ENCODE data around the gene ECHDC1. TPM values are rescaled to one million over a fixed set of nuclear protein-coding genes. Genes with fewer than 3 reads are reported as not detected.
"Not testable (repeated sequence)": the region's sequence is repeated elsewhere in the genome, so short reads cannot be mapped to it uniquely, and the experiment has no call there.

Gene ECHDC1, protein sequence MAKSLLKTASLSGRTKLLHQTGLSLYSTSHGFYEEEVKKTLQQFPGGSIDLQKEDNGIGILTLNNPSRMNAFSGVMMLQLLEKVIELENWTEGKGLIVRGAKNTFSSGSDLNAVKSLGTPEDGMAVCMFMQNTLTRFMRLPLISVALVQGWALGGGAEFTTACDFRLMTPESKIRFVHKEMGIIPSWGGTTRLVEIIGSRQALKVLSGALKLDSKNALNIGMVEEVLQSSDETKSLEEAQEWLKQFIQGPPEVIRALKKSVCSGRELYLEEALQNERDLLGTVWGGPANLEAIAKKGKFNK
- total RNA-seq, result 56.2 TPM

DNA sequence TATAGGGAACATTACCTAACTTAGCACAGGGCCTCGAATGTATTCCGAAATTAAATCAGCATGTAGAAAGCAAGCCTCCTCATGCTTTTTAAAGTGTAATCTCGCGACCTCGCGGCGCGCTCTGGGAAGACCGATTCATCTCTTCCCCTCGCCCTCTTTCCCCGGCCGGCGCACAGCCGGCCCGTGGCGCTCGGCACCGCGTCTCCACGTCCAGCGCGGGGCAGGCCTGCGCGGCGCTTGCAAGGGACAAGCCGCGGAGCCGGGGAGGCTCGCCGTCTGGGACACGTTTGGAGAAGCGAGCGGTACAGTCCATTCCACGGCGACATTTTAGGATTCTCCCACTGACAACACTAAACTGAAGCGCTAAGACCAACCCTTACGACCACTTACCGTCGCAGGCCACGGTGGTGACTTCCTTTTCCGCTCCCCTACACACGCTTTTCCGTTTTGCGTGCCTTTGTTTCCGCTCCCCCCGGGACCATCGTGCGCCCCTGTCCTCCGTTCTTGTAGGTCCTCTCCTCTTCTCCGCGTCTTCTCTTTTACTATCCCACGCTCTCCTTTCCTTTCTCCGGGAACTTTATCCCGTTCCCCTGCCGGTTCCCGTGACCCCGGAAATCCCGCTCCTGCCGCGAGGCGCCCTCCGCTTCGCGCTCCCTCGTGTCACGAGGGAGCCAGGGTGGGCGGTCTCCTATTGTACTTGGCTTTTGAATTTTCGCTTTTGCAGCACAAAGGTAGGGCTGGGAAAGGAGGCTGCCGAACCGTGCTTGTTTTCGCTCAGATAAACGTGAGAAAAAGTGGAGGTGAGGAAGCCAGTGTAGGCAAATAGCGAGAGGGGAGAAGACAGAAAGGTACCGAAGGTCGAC lies at the start of gene ECHDC1:
TSS of gene ECHDC1 (minus strand) at position 664 of the 863 bp plus-strand sequence. CDS start 12,581 bp downstream, outside the sequence.
- peak; percentile 81 for DNase-seq

DNA sequence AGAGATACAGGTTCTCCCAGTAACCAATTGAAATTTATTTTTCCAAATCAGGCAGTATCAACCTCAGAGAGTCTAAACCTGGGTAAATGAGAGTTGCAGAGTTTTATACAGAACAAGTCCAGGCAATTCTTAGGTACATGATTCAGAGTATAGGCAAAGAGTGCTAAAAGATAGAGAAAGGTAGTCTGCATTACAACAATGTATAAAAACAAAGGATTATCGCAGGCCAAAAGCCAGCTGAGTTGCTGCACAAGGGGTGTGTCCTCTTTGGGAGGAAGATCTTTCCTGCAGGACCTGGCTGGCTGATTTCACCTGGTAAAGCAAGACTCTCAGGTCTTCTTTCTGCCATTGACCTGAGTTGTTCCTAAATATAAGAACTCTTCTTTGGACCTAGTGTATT lies 48.9 kb upstream of the ECHDC1 start:
- no peak for DNase-seq

DNA sequence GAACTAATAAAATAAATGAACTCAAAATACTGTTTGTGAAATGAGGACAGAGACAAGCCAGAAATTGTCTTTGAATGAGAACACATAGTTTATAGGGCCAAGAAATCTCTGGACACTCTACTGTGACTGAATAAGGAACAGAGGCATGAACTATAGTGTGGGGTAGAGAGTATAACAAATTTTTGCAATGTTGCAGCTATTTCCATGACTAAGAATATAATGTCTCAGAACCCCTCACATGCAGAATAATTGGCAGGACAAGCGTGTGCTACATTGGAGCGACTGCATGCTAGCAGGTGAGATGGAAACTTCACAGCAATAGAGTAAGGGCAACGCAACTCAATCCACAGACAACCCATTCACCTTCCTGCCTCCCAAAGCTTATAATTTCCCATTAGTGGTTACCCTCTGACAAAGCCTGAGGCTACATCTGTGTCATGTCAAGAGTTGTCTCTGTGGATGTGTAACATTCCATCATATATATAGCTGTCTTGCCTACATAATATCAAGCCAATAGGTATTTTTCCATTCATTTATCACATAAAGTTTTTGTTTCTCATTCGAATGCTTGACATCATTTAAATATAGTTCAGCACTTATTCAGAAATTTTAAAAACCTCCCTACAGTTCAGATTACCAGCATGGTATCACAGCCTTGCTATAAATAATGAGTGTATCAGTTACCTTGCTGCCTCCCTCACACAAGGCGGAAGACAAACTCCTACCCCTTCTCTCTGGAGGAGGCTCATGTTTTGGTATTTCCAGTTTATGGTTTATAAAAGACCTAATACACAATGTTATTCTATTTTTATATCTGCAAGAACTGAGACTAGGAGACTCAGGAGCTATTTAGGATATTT lies 47.9 kb upstream of the ECHDC1 start:
- peak; percentile 57 for DNase-seq

DNA sequence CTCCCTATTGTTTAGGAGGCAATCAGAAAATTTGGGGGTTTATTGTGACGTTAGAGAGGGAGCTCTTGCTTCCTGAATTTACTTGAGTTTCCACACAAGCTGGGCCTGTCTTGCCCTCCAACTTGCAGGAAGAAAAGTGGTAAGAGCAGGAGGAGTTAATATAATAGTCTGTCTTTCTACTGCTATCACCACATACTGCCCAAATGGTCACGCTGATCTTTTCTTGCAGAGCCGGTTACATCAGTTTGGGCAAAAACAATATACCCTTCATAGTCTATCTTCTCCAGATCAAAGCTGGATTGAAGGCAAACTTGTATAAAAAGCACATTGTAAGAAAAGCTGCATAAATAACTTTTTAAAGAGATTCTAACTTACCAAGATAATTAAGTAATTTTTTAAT lies 46.3 kb upstream of the ECHDC1 start:
- DNase-seq, result no peak

DNA sequence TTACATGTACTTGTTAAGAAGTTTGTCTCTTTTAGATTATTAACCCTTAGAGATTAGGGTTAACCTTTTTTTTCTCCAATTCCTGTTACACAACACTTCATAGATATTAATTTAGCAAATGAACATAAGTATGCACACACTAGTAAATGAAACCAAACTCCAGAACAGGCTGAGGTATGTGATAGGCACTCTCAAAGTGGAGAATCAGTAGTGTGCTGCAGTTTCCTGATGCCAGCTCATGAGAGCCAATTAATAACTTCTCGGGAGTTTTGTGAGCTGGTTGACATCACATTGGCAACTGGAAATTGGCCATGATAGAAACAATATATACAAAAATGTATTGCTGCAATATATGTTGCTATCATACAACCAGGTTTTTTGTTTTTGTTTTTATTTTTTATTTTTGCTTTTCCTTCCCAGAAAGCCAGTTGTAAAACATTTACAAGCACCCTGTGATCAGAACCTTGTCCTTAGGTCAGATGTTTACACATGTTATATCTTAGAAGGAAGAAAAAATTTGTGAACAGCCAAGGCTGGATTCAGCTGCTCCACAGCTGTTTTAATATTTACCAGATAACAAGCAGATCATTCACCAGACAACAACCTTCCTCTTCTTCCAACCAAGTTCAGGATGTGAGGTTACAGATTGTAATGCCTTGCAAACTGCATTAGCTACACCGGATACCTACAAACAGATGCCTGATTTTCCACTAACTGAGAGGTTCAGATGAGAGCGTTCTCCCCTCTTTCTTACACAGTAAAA lies 42.4 kb upstream of the ECHDC1 start:
- DNase-seq, result peak; percentile 73

DNA sequence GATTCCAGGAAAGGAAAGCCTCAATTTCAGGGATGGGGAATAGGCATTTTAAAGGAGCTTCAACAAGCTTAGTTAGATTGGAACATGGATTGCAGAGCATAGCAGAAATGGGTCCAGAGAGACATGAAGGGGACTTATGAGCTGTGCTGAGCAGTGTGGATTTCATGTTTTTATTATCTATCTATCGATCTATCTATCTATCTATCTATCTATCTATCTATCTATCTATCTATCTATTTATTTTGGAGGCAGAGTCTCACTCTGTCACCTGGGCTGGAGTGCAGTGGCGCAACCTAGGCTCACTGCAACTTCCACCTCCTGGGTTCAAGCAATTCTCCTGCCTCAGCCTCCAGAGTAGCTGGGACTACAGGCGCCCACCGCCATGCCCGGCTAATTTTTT lies 41.4 kb upstream of the ECHDC1 start:
- DNase-seq, result not testable (repeated sequence)

DNA sequence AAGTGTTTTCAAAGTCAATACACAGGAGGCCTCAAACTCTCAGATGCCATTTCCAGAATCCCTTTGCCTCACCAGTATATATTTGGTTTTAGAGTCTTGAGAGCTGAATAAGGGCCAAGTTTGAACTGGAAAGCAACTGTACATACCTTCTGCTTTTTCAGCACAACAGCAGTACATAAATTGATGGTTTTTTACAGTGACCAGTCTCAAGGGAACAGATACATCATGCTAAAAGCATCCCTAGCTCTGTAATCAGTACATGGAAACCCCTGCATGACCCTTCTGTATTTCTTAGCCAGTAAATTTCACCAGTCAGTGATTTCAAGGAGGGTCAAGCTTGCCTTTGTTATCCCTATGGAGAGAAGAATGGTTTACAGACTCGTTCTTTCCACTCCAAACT lies 40.6 kb upstream of the ECHDC1 start:
- peak; percentile 45 for DNase-seq

DNA sequence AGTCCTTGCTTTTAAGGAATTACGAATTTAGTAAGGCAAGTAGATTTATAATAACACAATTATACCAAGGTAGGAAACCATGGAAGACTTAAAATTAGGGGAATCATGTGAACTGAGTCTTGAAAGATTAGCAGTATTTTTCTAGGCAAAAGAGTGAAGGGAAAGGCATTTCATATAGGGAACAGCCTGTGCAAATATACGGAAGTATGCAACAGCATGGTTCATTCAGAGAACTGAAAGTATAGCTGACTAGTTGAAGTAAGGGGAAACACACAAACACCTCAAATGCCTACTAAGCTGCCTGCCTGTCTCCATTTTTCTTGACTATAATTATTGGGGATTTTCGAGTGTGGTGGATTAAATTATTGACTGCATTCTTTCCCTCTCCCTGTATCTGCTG lies 39.0 kb upstream of the ECHDC1 start:
- no peak for DNase-seq

DNA sequence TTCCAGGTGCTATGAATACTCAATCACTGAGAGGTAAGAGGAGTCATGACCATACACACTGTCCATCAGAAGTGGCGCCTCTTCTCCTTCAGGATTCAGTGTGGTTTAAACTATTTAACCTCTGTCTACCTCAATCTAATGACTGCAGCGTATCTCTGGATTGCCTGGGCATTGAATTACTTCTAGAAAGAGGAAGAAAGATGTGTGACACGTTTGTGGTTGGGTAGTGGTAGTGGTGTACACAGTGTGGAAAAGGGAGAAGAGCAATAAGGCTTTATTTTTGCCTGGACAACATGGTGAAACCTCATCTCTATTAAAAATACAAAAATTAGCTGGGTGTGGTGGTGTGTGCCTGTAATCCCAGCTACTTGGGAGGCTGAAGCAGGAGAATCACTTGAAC lies 38.0 kb upstream of the ECHDC1 start:
- no peak for DNase-seq

DNA sequence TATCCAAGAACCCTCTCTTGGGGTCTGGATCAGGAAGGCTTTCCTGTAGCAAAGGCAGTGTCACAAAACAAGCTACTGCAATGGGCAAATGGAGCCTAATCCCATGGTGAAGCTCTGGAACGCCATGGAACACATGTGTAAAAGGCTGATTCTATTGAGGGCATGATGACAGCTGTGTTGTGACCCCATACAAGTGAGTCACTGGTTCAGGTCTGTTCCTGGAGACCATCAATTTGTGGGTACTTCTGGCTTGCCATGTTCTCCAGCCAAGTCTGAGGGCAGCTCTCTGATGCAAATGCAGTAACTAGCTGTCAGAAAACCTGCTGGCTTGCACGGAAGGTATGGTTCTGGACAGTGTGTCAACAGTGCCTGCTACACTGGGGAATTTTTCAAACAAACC lies 33.3 kb upstream of the ECHDC1 start:
- no peak for DNase-seq

DNA sequence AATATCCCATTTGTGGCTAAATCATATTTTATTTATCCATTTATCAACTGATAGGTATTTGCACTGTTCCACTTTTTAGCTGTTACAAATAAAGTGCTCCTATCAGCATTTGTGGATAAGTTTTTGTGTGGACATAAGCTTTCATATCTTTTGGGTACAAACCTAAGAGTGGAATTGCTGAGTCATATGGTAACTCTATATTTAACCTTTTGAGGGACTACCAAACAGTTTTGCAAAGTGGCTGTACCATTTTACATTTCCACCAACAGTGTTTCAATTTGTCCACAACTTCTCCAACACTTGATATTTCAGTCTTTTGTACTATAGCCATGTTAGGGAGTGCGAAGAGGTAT lies 23.6 kb upstream of the ECHDC1 start:
- no peak for DNase-seq

DNA sequence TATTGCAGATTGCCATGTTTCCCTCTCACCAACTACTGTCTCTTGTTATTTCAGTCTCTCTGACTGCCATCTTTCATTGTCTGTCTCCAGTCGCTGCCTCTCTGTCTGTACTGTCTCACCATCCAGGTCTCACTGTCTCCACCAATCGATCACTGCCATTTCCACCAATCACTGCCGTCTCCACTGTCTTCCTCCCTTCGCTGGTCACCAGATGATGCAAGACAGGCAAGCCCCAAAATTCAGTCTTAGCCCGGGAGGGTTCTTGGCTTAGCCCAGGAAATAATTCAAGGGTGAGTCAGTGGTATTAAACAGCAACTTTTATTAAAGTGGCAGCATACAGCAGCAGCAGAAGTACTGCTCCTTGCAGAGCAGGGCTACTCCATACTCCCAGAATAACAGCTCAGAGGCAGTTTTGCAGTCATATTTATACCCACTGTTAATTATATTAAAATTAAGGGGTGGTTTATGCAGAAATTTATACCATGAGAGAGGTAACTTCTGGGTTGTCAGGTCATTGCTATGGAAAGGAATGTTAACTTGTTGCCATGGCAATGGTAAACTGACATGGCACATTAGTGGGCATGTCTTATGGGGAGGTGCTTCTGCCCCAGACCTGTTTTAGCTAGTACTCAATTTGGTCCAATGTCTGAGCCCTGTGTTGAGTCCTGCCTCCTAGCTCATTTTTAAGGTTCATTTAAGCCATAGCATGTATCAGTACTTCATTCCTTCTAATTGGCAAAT lies 23.0 kb upstream of the ECHDC1 start:
- DNase-seq, result no peak

DNA sequence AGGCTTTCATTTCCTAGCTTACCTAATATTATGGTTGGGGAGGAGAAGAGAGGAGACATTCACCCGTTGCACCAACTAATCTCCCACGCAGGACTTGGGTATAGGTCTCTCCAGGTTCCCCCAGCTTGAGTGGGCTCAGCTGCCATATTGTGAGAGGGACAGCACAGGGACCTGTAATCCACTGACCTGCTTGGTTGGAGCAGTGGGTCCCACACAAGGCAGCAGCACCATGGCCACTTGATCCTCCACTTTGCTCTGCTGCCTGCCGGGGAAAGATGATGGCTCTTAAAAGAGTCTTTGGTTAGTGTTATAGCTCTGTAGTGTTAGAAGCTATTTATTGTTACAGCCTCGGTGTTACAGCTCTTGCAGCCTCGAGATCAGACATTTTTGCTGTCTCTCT lies 22.5 kb upstream of the ECHDC1 start:
- DNase-seq, result no peak

DNA sequence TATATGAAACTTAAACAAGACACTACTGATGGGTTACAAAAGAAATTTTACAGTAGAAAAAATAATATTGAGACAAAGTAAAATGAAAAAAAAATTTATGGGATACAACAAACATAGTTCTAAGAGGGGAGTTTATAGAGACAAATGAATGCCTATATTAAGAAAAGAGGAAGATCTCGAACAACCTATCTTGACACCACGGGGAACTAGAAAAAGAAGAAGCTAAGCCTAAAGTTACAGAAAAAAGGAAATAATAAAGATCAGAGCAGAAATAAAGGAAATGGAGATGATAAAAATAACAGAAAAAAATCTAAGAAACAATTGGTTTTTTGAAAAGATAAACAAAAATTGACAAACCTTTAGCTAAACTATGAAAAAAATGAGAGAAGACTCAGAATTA lies 9.1 kb upstream of the ECHDC1 start:
- DNase-seq, result no peak

DNA sequence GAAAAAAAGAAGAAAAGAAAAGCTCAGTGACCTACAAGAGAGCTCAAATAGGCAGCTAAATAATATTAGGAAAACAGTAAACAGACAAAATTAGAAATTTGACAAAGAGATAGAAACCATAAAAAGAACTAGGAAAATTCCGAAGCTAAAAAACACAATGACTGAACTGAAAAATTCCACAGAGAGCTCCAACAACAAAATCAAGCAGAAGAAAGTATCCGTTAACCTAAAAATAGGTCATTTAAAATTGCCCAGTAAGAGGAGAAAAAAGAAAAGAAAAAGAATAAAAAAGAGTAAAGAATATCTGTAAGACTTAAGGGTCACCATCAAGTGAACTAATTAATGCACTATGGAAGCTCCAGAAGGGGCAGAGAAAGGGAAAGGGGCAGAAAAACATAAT lies 6.6 kb upstream of the ECHDC1 start:
- no peak for DNase-seq

DNA sequence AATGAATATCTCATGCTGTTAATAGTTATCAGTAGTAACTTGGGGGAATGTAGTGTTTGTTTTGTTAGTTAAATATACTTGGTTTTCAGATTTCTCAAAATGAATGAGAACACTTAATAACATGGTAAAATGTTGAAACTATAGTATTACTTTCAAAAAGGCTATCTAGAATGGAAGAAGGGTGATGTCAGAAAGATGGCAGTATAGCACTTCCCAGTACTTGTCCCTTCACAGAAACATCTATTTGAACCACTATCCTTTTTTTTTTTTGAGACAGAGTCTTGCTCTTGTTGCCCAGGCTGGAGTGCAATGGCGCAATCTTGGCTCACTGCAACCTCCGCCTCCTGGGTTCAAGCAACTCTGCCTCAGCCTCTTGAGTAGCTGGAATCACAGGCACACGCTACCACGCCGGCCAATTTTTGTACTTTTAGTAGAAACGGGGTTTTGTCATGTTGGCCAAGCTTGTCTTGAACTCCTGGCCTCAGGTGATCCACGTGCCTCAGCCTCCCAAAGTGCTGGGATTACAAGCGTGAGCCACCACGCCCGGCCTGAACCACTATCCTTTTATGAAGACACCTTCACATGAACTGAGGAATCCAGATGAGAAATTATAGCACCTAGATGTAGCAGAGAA lies 4.7 kb upstream of the ECHDC1 start:
- no peak for DNase-seq

DNA sequence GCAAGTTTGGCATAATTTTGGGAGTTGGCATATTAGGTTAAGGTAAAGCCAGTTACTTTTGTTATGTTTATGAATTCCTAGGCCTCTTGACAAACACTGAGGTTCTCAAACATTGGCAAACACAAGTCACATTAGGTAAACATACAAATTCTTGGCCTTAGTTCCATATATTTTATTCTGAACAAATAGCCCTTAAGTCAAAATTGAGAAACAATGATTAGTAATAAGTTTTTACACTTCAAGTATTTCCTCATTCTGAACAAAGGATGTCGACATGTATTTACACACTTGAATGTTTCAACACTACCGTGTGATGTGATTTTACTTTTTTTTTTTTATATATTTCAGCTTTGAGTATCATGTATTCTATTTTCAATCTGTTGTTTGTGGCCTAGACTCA lies 3.8 kb upstream of the ECHDC1 start:
- DNase-seq, result no peak

DNA sequence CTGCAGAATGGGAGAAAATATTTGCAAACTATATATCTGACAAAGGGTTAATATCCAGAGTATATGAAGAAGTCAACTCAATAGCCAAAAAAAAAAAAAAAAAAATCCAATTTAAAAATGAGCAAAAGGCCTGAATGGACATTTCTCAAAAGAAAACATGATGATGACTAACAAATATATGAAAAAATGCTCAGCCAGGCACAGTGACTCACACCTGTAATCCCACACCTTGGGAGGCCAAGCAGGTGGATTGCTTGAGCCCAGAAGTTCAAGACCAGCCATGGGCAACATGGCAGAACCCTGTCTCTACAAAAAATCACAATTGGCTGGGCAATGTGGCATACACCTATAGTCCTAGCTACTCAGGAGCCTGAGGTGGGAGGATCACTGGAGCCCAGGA lies 2.1 kb upstream of the ECHDC1 start:
- no peak for DNase-seq

DNA sequence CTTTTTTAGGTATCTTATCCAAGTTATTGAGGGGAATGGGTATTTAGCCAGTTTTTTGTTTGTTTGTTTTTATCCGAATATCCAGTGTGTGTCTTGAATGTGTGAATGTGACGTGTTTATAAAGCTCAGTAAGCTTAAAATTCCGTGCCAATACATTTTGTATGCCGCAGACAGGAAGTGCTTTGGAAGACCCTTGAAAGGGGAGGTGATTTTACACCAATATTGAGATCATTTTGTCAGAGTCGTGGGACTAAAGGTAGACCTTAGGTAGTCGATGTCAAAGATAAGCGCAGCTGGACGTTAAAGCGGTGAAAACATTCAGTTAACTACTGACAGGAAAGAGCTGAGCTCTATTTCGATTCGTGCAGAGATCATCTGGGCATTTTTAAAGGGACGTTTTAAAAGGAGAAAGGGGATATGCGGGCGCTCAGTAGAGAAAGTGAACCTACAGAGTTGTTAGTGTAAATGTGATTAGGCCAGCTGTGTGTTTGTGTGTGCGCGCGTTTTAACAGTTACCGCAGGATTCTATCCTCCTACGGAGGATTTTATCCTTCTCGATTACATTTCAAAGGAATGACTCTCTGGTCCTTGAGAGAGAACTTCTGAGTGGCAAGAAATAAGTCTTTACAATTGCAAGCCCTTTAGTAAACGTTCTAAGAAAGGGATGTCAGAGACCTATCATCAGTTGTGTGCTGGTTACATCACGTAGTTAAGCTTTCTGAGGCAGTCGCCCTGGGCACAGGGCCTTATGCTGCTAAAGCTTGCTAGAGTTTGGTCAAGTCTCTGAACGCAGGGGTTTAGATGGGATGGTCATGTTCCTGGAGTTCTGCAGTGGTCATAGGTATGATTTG lies 625 bp upstream of the ECHDC1 start:
- peak; percentile 53 for DNase-seq

Data from tongue (tissue), 2 donors.